Measurements from ENCODE around the gene CD79A.

The CD79A gene

GRCh38 chr19:41850381-41850780, 26.7 kb upstream of the CD79A start:
- Histone ChIP-seq H3K4me1 (no peaks in the 10 kb centered on the region), H3K27ac (no peak overlapping the region), H3K27me3 (peaks cover 0 to 27% of the 10 kb centered on the region in 2 donors), H3K9me3 (no peaks in the 10 kb centered on the region), H3K4me3 (no peak overlapping the region), H3K36me3 (no peaks in the 10 kb centered on the region)
- DNase-seq, result no peak
- intact Hi-C loops (cut with DNase I; ENCODE audit: low total_unique reads), result no loop called here
- TF ChIP-seq CTCF (IDR thresholded peaks at IDR 0.05), result no peak

- Histone ChIP-seq H3K4me3 (no peak overlapping the region), H3K4me1 (no peaks in the 10 kb centered on the region), H3K9me3 (no peaks in the 10 kb centered on the region), H3K27ac (no peak overlapping the region), H3K27me3 (peaks cover 0 to 29% of the 10 kb centered on the region in 2 donors), H3K36me3 (no peaks in the 10 kb centered on the region)
- intact Hi-C loops (cut with DNase I; ENCODE audit: low total_unique reads), result no loop called here
- TF ChIP-seq CTCF (IDR thresholded peaks at IDR 0.05), result no peak
- DNase-seq, result no peak
Measured at GRCh38 chr19:41851456-41851855, 25.6 kb upstream of the CD79A start.

- intact Hi-C loops (cut with DNase I; ENCODE audit: low total_unique reads), result no loop called here
- H3K36me3 ChIP-seq, result no peaks in the 10 kb centered on the region
- no peaks in the 10 kb centered on the region for H3K4me1 ChIP-seq
- no peak overlapping the region for H3K27ac ChIP-seq
- peaks cover 0 to 28% of the 10 kb centered on the region in 2 donors for H3K27me3 ChIP-seq
- DNase-seq, result no peak
- no peaks in the 10 kb centered on the region for H3K9me3 ChIP-seq
- H3K4me3 ChIP-seq, result no peak overlapping the region
- no peak for TF ChIP-seq CTCF (IDR thresholded peaks at IDR 0.05)
Measured at GRCh38 chr19:41853344-41853743, 23.7 kb upstream of the CD79A start.

GRCh38 chr19:41853768-41854167, 23.3 kb upstream of the CD79A start:
- no peaks in the 10 kb centered on the region for H3K4me1 ChIP-seq
- H3K9me3 ChIP-seq, result no peaks in the 10 kb centered on the region
- no peak for DNase-seq
- H3K27ac ChIP-seq, result no peak overlapping the region
- H3K27me3 ChIP-seq, result peaks cover 0 to 24% of the 10 kb centered on the region in 2 donors
- intact Hi-C loops (cut with DNase I; ENCODE audit: low total_unique reads), result no loop called here
- no peak for TF ChIP-seq CTCF (IDR thresholded peaks at IDR 0.05)
- H3K4me3 ChIP-seq, result no peak overlapping the region
- H3K36me3 ChIP-seq, result no peaks in the 10 kb centered on the region

GRCh38 chr19:41859213-41859617, 17.9 kb upstream of the CD79A start:
- H3K4me3 ChIP-seq, result peak overlapping the region; percentile 73 to 88
- TF ChIP-seq CTCF (IDR thresholded peaks at IDR 0.05), result no peak
- peaks cover 0 to 35% (median 26%) of the 10 kb centered on the region in 4 donors for H3K4me1 ChIP-seq
- peaks cover 0 to 7% of the 10 kb centered on the region in 2 donors for H3K27me3 ChIP-seq
- H3K27ac ChIP-seq, result peak overlapping the region; percentile 89 to 92
- peaks cover 26 to 33% (median 31%) of the 10 kb centered on the region in 3 donors for H3K36me3 ChIP-seq
- H3K9me3 ChIP-seq, result no peaks in the 10 kb centered on the region
- no peak for DNase-seq
- intact Hi-C loops (cut with DNase I; ENCODE audit: low total_unique reads), result no loop called here
